Measurements from ENCODE around the gene MAPT.
"Not testable (repeated sequence)": the region's sequence is repeated elsewhere in the genome, so short reads cannot be mapped to it uniquely, and the experiment has no call there.

MAPT gene

GRCh38 chr17:45919136-45919535 is 24.8 kb downstream of the MAPT start:
- H3K4me3 Mint-ChIP-seq = no peak overlapping the region
- peaks cover 20% of the 10 kb centered on the region for H3K27me3 Mint-ChIP-seq
- no peak for DNase-seq
- H3K27ac Mint-ChIP-seq = no peak overlapping the region
- H3K9me3 Mint-ChIP-seq = no peaks in the 10 kb centered on the region
- no peaks in the 10 kb centered on the region for H3K36me3 Mint-ChIP-seq (ENCODE audit: low read depth)
- H3K4me1 Mint-ChIP-seq (ENCODE audit: low read depth) = no peaks in the 10 kb centered on the region

GRCh38 chr17:45920083-45920482 is 25.7 kb downstream of the MAPT start:
- H3K27me3 Mint-ChIP-seq = peaks cover 25% of the 10 kb centered on the region
- no peak for DNase-seq
- H3K4me1 Mint-ChIP-seq (ENCODE audit: low read depth) = no peaks in the 10 kb centered on the region
- H3K27ac Mint-ChIP-seq = no peak overlapping the region
- H3K4me3 Mint-ChIP-seq = no peak overlapping the region
- no peaks in the 10 kb centered on the region for H3K36me3 Mint-ChIP-seq (ENCODE audit: low read depth)
- H3K9me3 Mint-ChIP-seq = no peaks in the 10 kb centered on the region

- no peak for DNase-seq
- Mint-ChIP-seq H3K4me3 (no peak overlapping the region), H3K4me1 (ENCODE audit: low read depth) (no peaks in the 10 kb centered on the region), H3K27ac (no peak overlapping the region), H3K36me3 (ENCODE audit: low read depth) (no peaks in the 10 kb centered on the region), H3K27me3 (peaks cover 24% of the 10 kb centered on the region), H3K9me3 (no peaks in the 10 kb centered on the region)
Observed at GRCh38 chr17:45923511-45924268, 29.3 kb downstream of the MAPT start.

GRCh38 chr17:45924332-45924820 is 30.0 kb downstream of the MAPT start:
- H3K9me3 Mint-ChIP-seq = no peaks in the 10 kb centered on the region
- no peak for DNase-seq
- no peak overlapping the region for H3K27ac Mint-ChIP-seq
- H3K4me1 Mint-ChIP-seq (ENCODE audit: low read depth) = no peaks in the 10 kb centered on the region
- H3K27me3 Mint-ChIP-seq = peaks cover 24% of the 10 kb centered on the region
- no peak overlapping the region for H3K4me3 Mint-ChIP-seq
- H3K36me3 Mint-ChIP-seq (ENCODE audit: low read depth) = no peaks in the 10 kb centered on the region

GRCh38 chr17:45925311-45925710 is 31.0 kb downstream of the MAPT start:
- Mint-ChIP-seq H3K36me3 (ENCODE audit: low read depth) (no peaks in the 10 kb centered on the region), H3K4me1 (ENCODE audit: low read depth) (no peaks in the 10 kb centered on the region), H3K9me3 (no peaks in the 10 kb centered on the region), H3K27ac (no peak overlapping the region), H3K4me3 (no peak overlapping the region), H3K27me3 (peaks cover 30% of the 10 kb centered on the region)
- DNase-seq = no peak

GRCh38 chr17:45927247-45927646 is 32.9 kb downstream of the MAPT start:
- no peak overlapping the region for H3K4me3 Mint-ChIP-seq
- H3K4me1 Mint-ChIP-seq (ENCODE audit: low read depth) = no peaks in the 10 kb centered on the region
- H3K27ac Mint-ChIP-seq = no peak overlapping the region
- no peaks in the 10 kb centered on the region for H3K36me3 Mint-ChIP-seq (ENCODE audit: low read depth)
- DNase-seq = no peak
- no peaks in the 10 kb centered on the region for H3K9me3 Mint-ChIP-seq
- H3K27me3 Mint-ChIP-seq = peaks cover 29% of the 10 kb centered on the region

- H3K27ac Mint-ChIP-seq = no peak overlapping the region
- peaks cover 32% of the 10 kb centered on the region for H3K27me3 Mint-ChIP-seq
- DNase-seq = no peak
- H3K4me1 Mint-ChIP-seq (ENCODE audit: low read depth) = no peaks in the 10 kb centered on the region
- no peak overlapping the region for H3K4me3 Mint-ChIP-seq
- H3K9me3 Mint-ChIP-seq = no peaks in the 10 kb centered on the region
- no peaks in the 10 kb centered on the region for H3K36me3 Mint-ChIP-seq (ENCODE audit: low read depth)
Observed at GRCh38 chr17:45929344-45929743, 35.0 kb downstream of the MAPT start.

- H3K36me3 Mint-ChIP-seq (ENCODE audit: low read depth) = no peaks in the 10 kb centered on the region
- H3K9me3 Mint-ChIP-seq = no peaks in the 10 kb centered on the region
- H3K4me3 Mint-ChIP-seq = no peak overlapping the region
- no peak overlapping the region for H3K27ac Mint-ChIP-seq
- H3K4me1 Mint-ChIP-seq (ENCODE audit: low read depth) = no peaks in the 10 kb centered on the region
- no peak for DNase-seq
- H3K27me3 Mint-ChIP-seq = peaks cover 28% of the 10 kb centered on the region
Observed at GRCh38 chr17:45930420-45930951, 36.1 kb downstream of the MAPT start.

GRCh38 chr17:45931677-45932076 is 37.3 kb downstream of the MAPT start:
- H3K27me3 Mint-ChIP-seq = peaks cover 35% of the 10 kb centered on the region
- no peak overlapping the region for H3K4me3 Mint-ChIP-seq
- H3K9me3 Mint-ChIP-seq = no peaks in the 10 kb centered on the region
- no peak overlapping the region for H3K27ac Mint-ChIP-seq
- no peak for DNase-seq
- no peaks in the 10 kb centered on the region for H3K36me3 Mint-ChIP-seq (ENCODE audit: low read depth)
- H3K4me1 Mint-ChIP-seq (ENCODE audit: low read depth) = no peaks in the 10 kb centered on the region

GRCh38 chr17:45934044-45934979 is 40.0 kb downstream of the MAPT start:
- peaks cover 33% of the 10 kb centered on the region for H3K27me3 Mint-ChIP-seq
- H3K36me3 Mint-ChIP-seq (ENCODE audit: low read depth) = no peaks in the 10 kb centered on the region
- H3K4me1 Mint-ChIP-seq (ENCODE audit: low read depth) = no peaks in the 10 kb centered on the region
- H3K27ac Mint-ChIP-seq = no peak overlapping the region
- DNase-seq = no peak
- H3K4me3 Mint-ChIP-seq = no peak overlapping the region
- H3K9me3 Mint-ChIP-seq = no peaks in the 10 kb centered on the region

- no peaks in the 10 kb centered on the region for H3K9me3 Mint-ChIP-seq
- H3K36me3 Mint-ChIP-seq (ENCODE audit: low read depth) = no peaks in the 10 kb centered on the region
- no peak for DNase-seq
- peaks cover 33% of the 10 kb centered on the region for H3K27me3 Mint-ChIP-seq
- H3K27ac Mint-ChIP-seq = no peak overlapping the region
- H3K4me1 Mint-ChIP-seq (ENCODE audit: low read depth) = no peaks in the 10 kb centered on the region
- no peak overlapping the region for H3K4me3 Mint-ChIP-seq
Observed at GRCh38 chr17:45935197-45935709, 40.9 kb downstream of the MAPT start.

GRCh38 chr17:45935710-45936509 is 41.6 kb downstream of the MAPT start:
- Mint-ChIP-seq H3K36me3 (ENCODE audit: low read depth) (no peaks in the 10 kb centered on the region), H3K27ac (no peak overlapping the region)

GRCh38 chr17:45936610-45937009 is 42.3 kb downstream of the MAPT start:
- Mint-ChIP-seq H3K4me1 (ENCODE audit: low read depth) (peaks cover under 1% of the 10 kb centered on the region), H3K36me3 (ENCODE audit: low read depth) (no peaks in the 10 kb centered on the region), H3K4me3 (no peak overlapping the region), H3K27me3 (peaks cover 29% of the 10 kb centered on the region), H3K27ac (no peak overlapping the region), H3K9me3 (no peaks in the 10 kb centered on the region)
- no peak for DNase-seq

More at GRCh38 chr17:45935710-45936509, 41.6 kb downstream of the MAPT start:
- H3K27me3 Mint-ChIP-seq = peaks cover 32% of the 10 kb centered on the region
- H3K4me3 Mint-ChIP-seq = no peak overlapping the region
- no peaks in the 10 kb centered on the region for H3K9me3 Mint-ChIP-seq
- DNase-seq = no peak
- H3K4me1 Mint-ChIP-seq (ENCODE audit: low read depth) = no peaks in the 10 kb centered on the region

GRCh38 chr17:45937186-45937585 is 42.8 kb downstream of the MAPT start:
- not testable (repeated sequence) for H3K4me3 Mint-ChIP-seq; H3K36me3 Mint-ChIP-seq (ENCODE audit: low read depth); H3K9me3 Mint-ChIP-seq; H3K4me1 Mint-ChIP-seq (ENCODE audit: low read depth); H3K27ac Mint-ChIP-seq; DNase-seq
- H3K27me3 Mint-ChIP-seq = peaks cover 29% of the 10 kb centered on the region

Data from activated T-cell treated with anti-CD3 and anti-CD28 coated beads, Interleukin-2, amount 50 U/mL, for 24 hours (primary cell).